Spleen (tissue), 7 donors: ENCODE measurements around the gene FLVCR2.

Experiments used
- POLR2A ChIP-seq, 3 donors: fragments of 450-650 bp; IDR thresholded peaks; one replicate each; pipeline ENCODE4 v1.5.1; 2017; ENCODE audit warnings: antibody characterized with exemption in 3 of 3, mild to moderate bottlenecking in 1 of 3
- POLR2AphosphoS5 ChIP-seq, 3 donors: sonication (generic); formaldehyde crosslinking; IDR thresholded peaks; one replicate each; pipeline ENCODE4 v1.5.1; 2017; ENCODE audit warnings: antibody characterized with exemption in 3 of 3
- TF ChIP-seq, protein P1 (sequence below), 11 experiments: fragments of 200-600 bp in 7 of 11; fragments of 450-650 bp in 4 of 11; sonication (generic) in 4 of 11; IDR thresholded peaks in 8 of 11; conservative IDR thresholded peaks in 3 of 11; 1 replicate in 7 of 11; 2 replicates in 4 of 11; pipeline versions ENCODE4 v1.4.0 to v1.8.0; 2016 to 2021; ENCODE audit warnings: antibody characterized with exemption in 11 of 11, inconsistent platforms in 4 of 11, mild to moderate bottlenecking in 1 of 11
- donor health status: DM: no; HTN: no; CAD: no; lungs with moderate emphysema.
- donor health status: DM: no; HTN: no; CAD: no.
- donor health status: DM: no; HTN: no; CAD: no.

GRCh38 chr14:75631453-75631831, 53.0 kb downstream of the FLVCR2 start:
- TF ChIP-seq, protein P1, sequence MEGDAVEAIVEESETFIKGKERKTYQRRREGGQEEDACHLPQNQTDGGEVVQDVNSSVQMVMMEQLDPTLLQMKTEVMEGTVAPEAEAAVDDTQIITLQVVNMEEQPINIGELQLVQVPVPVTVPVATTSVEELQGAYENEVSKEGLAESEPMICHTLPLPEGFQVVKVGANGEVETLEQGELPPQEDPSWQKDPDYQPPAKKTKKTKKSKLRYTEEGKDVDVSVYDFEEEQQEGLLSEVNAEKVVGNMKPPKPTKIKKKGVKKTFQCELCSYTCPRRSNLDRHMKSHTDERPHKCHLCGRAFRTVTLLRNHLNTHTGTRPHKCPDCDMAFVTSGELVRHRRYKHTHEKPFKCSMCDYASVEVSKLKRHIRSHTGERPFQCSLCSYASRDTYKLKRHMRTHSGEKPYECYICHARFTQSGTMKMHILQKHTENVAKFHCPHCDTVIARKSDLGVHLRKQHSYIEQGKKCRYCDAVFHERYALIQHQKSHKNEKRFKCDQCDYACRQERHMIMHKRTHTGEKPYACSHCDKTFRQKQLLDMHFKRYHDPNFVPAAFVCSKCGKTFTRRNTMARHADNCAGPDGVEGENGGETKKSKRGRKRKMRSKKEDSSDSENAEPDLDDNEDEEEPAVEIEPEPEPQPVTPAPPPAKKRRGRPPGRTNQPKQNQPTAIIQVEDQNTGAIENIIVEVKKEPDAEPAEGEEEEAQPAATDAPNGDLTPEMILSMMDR (IDR thresholded peaks at IDR 0.05 in 8 of 11, conservative IDR thresholded peaks at IDR 0.05 in 3 of 11), result no peak
- peak in 1 of 3 donors; percentile 60 for TF ChIP-seq POLR2AphosphoS5 (IDR thresholded peaks at IDR 0.05)
- TF ChIP-seq POLR2A (IDR thresholded peaks at IDR 0.05), result no peak
